H1 (cell line): ENCODE data around the gene MAP7.

Experiments used
- E2F6 ChIP-seq: IDR thresholded peaks from 2 replicates; pipeline ENCODE4 v1.6.1; 2012; ENCODE audit warnings: inconsistent platforms
- EP300 ChIP-seq, 2 experiments: IDR thresholded peaks; 1 replicate in 1 of 2; 2 replicates in 1 of 2; pipeline ENCODE4 v1.6.1; 2011 to 2012; ENCODE audit warnings: low read depth in 2 of 2, low read length in 2 of 2, mild to moderate bottlenecking in 2 of 2, borderline replicate concordance in 1 of 2, inconsistent platforms in 1 of 2, moderate library complexity in 1 of 2
- EZH2 ChIP-seq: fragments of 200-600 bp; sonication (generic); IDR thresholded peaks from 2 replicates; pipeline ENCODE4 v1.7.1; 2012; ENCODE audit warnings: low read depth, mild to moderate bottlenecking, moderate library complexity, low read length, inconsistent platforms; ENCODE audit not compliant: severe bottlenecking
- NRF1 ChIP-seq: IDR thresholded peaks from 2 replicates; pipeline ENCODE4 v1.6.1; 2011; ENCODE audit warnings: mild to moderate bottlenecking, low read depth, low read length, improper control_type of control experiment
- POLR2A ChIP-seq, 2 experiments: IDR thresholded peaks; 1 replicate in 1 of 2; 2 replicates in 1 of 2; pipeline ENCODE4 v1.6.1; 2011; ENCODE audit warnings: low read depth in 2 of 2, low read length in 2 of 2, mild to moderate bottlenecking in 2 of 2; ENCODE audit errors: control extremely low read depth in 1 of 2
- TAF1 ChIP-seq: IDR thresholded peaks from 2 replicates; pipeline ENCODE4 v1.6.1; 2011; ENCODE audit warnings: mild to moderate bottlenecking, low read depth, low read length
- TF ChIP-seq, protein P1 (sequence below), 3 experiments: IDR thresholded peaks; 1 replicate in 2 of 3; 2 replicates in 1 of 3; pipeline versions ENCODE4 v1.5.1 to v1.6.1; 2011; ENCODE audit warnings: low read length in 3 of 3, mild to moderate bottlenecking in 3 of 3, inconsistent platforms in 2 of 3, low read depth in 1 of 3, moderate library complexity in 1 of 3; ENCODE audit not compliant: insufficient read depth in 1 of 3; ENCODE audit errors: control extremely low read depth in 1 of 3

DNA sequence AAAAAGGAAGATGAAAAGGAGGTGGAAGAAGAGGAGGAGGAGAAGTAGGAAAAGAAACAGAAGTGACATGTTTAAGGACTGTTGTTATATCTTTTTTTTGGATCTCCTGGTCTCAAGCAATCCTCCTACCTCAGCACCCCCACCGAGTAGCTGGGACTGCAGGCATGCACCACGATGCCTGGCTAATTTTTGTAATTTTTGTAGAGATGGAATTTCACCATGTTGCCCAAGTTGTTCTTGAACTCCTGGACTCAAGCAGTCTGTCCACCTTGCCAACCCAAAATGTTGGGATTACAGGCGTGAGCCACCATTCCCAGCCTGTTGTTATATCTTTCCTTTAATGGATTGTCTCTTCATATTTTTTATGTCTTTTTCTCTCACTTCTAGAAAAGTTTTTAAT is 241.1 kb downstream of the MAP7 start:
- no peak for TF ChIP-seq POLR2A (IDR thresholded peaks at IDR 0.05; ENCODE audit: control extremely low read depth in 1 of 2, low read depth in 2 of 2, low read length in 2 of 2)
- no peak for TF ChIP-seq NRF1
- TF ChIP-seq, protein P1, sequence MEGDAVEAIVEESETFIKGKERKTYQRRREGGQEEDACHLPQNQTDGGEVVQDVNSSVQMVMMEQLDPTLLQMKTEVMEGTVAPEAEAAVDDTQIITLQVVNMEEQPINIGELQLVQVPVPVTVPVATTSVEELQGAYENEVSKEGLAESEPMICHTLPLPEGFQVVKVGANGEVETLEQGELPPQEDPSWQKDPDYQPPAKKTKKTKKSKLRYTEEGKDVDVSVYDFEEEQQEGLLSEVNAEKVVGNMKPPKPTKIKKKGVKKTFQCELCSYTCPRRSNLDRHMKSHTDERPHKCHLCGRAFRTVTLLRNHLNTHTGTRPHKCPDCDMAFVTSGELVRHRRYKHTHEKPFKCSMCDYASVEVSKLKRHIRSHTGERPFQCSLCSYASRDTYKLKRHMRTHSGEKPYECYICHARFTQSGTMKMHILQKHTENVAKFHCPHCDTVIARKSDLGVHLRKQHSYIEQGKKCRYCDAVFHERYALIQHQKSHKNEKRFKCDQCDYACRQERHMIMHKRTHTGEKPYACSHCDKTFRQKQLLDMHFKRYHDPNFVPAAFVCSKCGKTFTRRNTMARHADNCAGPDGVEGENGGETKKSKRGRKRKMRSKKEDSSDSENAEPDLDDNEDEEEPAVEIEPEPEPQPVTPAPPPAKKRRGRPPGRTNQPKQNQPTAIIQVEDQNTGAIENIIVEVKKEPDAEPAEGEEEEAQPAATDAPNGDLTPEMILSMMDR (IDR thresholded peaks at IDR 0.05; ENCODE audit: control extremely low read depth in 1 of 3, insufficient read depth in 1 of 3, low read depth in 1 of 3, low read length in 3 of 3) = no peak
- TF ChIP-seq TAF1 = no peak
- TF ChIP-seq E2F6 = no peak
- no peak for TF ChIP-seq EZH2
- TF ChIP-seq EP300 (IDR thresholded peaks at IDR 0.05; ENCODE audit: borderline replicate concordance in 1 of 2, low read depth in 2 of 2, low read length in 2 of 2) = no peak
